Sigmoid colon (tissue), 7 donors: ENCODE results near the gene ADRA2B. TPM values are rescaled to one million over a fixed set of nuclear protein-coding genes. Genes with fewer than 3 reads are reported as not detected.

Source experiments
- DNase-seq: peaks from one replicate; pipeline ENCODE4 v3.0.0-alpha.2; 2019
- H3K27ac ChIP-seq, 4 donors: fragments of 200-600 bp; sonication (generic); one replicate each; pipeline ENCODE4 v1.5.1; 2016 to 2019; ENCODE audit warnings: mild to moderate bottlenecking in 1 of 4
- H3K27me3 ChIP-seq, 3 donors: fragments of 200-600 bp; sonication (generic); one replicate each; pipeline ENCODE4 v1.5.1; 2019; ENCODE audit warnings: mild to moderate bottlenecking in 1 of 3
- H3K36me3 ChIP-seq, 4 donors: fragments of 200-600 bp; sonication (generic); one replicate each; pipeline ENCODE4 v1.5.1; 2016 to 2019
- H3K4me1 ChIP-seq, 4 donors: fragments of 200-600 bp; sonication (generic); one replicate each; pipeline ENCODE4 v1.5.1; 2017 to 2019
- H3K4me3 ChIP-seq, 4 donors: fragments of 200-600 bp; sonication (generic); one replicate each; pipeline ENCODE4 v1.5.1; 2017 to 2019; ENCODE audit warnings: mild to moderate bottlenecking in 2 of 4, moderate library complexity in 1 of 4
- H3K9me3 ChIP-seq, 4 donors: fragments of 200-600 bp in 3 of 4; sonication (generic) in 3 of 4; one replicate each; pipeline versions ENCODE4 v1.5.1 to v1.6.1; 2013 to 2019
- EP300 ChIP-seq, 4 donors: sonication (generic); formaldehyde crosslinking; IDR thresholded peaks; one replicate each; pipeline ENCODE4 v1.6.1; 2017; ENCODE audit warnings: antibody characterized with exemption in 4 of 4
- POLR2A ChIP-seq, 2 donors: fragments of 450-650 bp; IDR thresholded peaks; one replicate each; pipeline ENCODE4 v1.6.1; 2016; ENCODE audit warnings: antibody characterized with exemption in 2 of 2, mild to moderate bottlenecking in 2 of 2, moderate library complexity in 2 of 2
- POLR2AphosphoS5 ChIP-seq, 4 donors: sonication (generic); formaldehyde crosslinking; IDR thresholded peaks; one replicate each; pipeline ENCODE4 v1.6.1; 2017; ENCODE audit warnings: antibody characterized with exemption in 4 of 4
- WGBS, 2 donors: extraction: QIAGEN DNeasy Blood & Tissue Kit; methylation state at CpG; one replicate each; pipeline ENCODE4 v1.1.7; 2013; 5-methylcytosine and 5-hydroxymethylcytosine counted together
- intact Hi-C: fragments of 100-400 bp; cut with DNase I; formaldehyde crosslinking; loops from one replicate; pipeline ENCODE4 v1.15.1; 2023
- polyA plus RNA-seq, 3 donors: library from polyadenylated mRNA; stranded (reverse); fragments of 200-250 nt; gene quantifications; one replicate each; pipeline ENCODE4 v1.2.3, GENCODE V29; 2013
- total RNA-seq, 4 donors: library from RNA; depleted of rRNA; stranded (reverse); fragments of >200 nt; gene quantifications; one replicate each; pipeline ENCODE4 v1.1.0, GENCODE V29; 2016
- TF ChIP-seq, protein P1 (sequence below), 4 experiments: fragments of 450-650 bp in 3 of 4; fragments of 200-600 bp in 1 of 4; IDR thresholded peaks; one replicate each; pipeline ENCODE4 v1.5.1; 2016 to 2019; ENCODE audit warnings: antibody characterized with exemption in 4 of 4, mild to moderate bottlenecking in 3 of 4, moderate library complexity in 2 of 4
- donor health status: healthy with polysubstance abuse.
- donor health status: Bipolar disorder and iron deficiency.
- donor health status: healthy.

The ADRA2B gene
- total and polyA plus RNA-seq, 7 donors: under 0.01 to 1.4 (median 0.54) TPM; not detected in 1

DNA sequence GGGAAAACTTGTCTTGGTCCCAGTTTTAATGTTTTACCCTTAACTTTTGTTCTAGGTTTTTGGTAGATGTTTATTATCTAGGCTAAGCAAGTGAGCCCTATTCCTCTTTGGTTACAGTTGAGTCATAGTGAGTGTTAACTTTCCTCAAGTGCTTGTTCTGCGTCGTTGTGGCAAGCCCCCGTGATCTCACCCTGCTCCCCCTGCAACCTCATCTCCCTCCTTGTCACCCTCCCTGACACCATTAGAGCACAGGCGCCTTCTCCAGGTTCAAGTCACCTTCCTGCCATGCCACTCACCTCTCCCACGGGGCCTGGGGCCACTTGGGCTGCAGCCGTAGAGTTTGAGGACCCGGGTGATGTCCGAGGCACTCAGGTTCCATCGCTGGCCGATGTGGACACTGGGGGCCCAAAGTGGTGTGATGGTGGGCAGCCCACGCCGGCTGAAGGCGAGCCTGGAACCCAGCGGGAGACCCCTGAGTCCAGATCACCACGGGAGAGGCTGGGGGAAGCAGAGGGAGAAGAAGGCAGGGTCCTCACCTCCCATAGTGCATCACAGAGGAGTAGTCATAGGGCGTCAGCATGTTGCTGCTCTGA, 13.3 kb upstream of the ADRA2B start:
- intact Hi-C loops: loop anchor here (10.0 kb wide), 1 partner anchor 375 kb away; the partner anchor contains the start of gene NEURL3
- 92 to 93% methylated on average over 16 of the region's 16 CpGs for WGBS, 2 donors
- Histone ChIP-seq H3K4me1 (no peaks in the 10 kb centered on the region), H3K27ac (no peak overlapping the region), H3K27me3 (no peaks in the 10 kb centered on the region), H3K4me3 (no peak overlapping the region), H3K9me3 (no peaks in the 10 kb centered on the region), H3K36me3 (no peaks in the 10 kb centered on the region)
- DNase-seq: no peak
- TF ChIP-seq POLR2A (IDR thresholded peaks at IDR 0.05) (no peak), EP300 (IDR thresholded peaks at IDR 0.05) (no peak), POLR2AphosphoS5 (IDR thresholded peaks at IDR 0.05) (no peak)
- TF ChIP-seq, protein P1, sequence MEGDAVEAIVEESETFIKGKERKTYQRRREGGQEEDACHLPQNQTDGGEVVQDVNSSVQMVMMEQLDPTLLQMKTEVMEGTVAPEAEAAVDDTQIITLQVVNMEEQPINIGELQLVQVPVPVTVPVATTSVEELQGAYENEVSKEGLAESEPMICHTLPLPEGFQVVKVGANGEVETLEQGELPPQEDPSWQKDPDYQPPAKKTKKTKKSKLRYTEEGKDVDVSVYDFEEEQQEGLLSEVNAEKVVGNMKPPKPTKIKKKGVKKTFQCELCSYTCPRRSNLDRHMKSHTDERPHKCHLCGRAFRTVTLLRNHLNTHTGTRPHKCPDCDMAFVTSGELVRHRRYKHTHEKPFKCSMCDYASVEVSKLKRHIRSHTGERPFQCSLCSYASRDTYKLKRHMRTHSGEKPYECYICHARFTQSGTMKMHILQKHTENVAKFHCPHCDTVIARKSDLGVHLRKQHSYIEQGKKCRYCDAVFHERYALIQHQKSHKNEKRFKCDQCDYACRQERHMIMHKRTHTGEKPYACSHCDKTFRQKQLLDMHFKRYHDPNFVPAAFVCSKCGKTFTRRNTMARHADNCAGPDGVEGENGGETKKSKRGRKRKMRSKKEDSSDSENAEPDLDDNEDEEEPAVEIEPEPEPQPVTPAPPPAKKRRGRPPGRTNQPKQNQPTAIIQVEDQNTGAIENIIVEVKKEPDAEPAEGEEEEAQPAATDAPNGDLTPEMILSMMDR (IDR thresholded peaks at IDR 0.05): no peak

DNA sequence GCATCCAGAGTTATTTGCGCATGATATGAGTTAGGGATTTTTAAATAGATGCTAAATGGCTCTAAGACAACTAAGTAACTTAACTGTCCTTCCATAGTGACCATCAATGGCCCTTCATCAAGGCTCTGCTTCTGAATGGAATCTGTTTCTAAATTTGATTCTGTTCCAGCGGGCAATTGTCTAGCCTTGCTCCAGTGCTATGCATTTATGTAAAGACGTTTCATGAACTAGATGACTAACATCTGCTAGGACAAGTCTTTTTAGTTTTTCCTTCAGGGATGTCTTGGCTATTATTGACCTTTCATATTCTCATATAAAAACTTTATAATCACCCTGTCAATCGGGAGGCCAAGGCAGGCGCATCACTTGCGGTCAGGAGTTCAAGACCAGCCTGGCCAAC, 12.1 kb upstream of the ADRA2B start:
- 88 to 91% methylated on average over 6 of the region's 6 CpGs for WGBS, 2 donors

DNA sequence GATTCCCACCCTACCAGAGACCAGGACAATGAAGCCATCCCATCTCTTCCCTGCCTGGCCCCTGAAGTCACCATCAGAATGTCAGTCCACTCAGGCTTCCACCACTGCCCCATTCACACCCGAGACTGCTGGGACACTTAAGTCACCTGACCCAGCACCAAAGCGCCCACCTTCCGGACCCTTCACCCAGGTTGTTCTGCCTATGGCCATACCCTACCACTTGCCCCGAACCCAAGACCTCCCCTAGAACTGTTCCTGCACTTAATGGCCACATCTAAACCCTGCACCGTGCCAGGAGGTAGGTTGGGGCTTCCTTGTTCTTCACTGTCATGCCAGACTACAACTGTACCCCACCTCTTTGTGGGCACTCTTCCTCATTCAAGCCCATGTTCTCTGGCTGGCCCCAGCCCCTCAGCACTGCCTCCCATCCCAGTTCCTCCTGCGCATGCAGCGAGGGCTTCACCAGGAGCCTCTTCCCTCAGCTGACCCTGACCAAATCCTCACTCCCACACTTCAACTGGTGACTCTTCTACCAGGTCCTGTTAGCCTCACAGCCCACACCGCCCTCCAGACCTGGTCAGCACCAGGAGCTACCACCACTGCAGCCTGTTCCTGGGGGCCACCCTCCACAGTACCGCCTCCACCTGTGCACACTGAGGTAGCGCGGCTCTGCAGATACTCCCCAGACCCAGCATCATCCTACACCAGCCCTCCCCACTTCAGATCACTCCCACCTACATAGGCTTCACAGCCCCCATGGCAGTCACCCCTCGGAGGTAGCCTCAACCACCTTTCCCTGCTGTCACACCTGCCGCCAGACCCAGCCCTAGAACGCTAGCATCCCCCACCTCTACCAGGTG, 8.3 kb upstream of the ADRA2B start:
- no peak overlapping the region for H3K4me3 ChIP-seq

More for the DNA sequence above, 12.1 kb upstream of the ADRA2B start:
- H3K36me3 ChIP-seq: no peaks in the 10 kb centered on the region
- H3K4me1 ChIP-seq: no peaks in the 10 kb centered on the region
- TF ChIP-seq, protein P1 (IDR thresholded peaks at IDR 0.05): no peak
- no peak for TF ChIP-seq POLR2AphosphoS5 (IDR thresholded peaks at IDR 0.05)
- TF ChIP-seq POLR2A (IDR thresholded peaks at IDR 0.05): no peak
- TF ChIP-seq EP300 (IDR thresholded peaks at IDR 0.05): no peak
- intact Hi-C loops: no loop called here
- no peak overlapping the region for H3K4me3 ChIP-seq
- DNase-seq: no peak
- no peak overlapping the region for H3K27ac ChIP-seq
- no peaks in the 10 kb centered on the region for H3K27me3 ChIP-seq
- no peaks in the 10 kb centered on the region for H3K9me3 ChIP-seq

DNA sequence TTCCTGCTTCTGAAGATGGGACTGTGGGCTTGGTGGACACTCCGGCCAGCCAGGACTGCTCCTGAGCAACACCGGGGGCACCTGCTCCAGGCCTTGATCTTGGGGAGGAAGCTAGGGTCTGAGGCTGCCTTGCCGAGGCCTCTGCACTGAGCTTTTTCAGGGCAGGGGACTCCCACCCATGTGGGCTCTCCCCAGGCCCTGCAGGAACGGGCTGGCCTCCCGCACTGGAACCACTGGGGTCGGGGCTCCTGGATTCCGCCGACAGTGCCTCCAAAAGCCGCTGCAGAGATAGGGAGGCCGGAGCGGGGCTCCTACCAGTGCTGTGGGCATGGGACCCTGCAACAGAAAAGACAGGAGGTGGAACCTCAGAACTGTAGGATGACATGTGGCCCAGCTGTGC, 7.6 kb upstream of the ADRA2B start:
- intact Hi-C loops: no loop called here
- no peaks in the 10 kb centered on the region for H3K9me3 ChIP-seq
- peaks cover 0 to 18% (median 0%) of the 10 kb centered on the region in 3 donors for H3K27me3 ChIP-seq
- no peak overlapping the region for H3K4me3 ChIP-seq
- no peak overlapping the region for H3K27ac ChIP-seq
- no peaks in the 10 kb centered on the region for H3K4me1 ChIP-seq
- whole genome bisulfite sequencing, 2 donors: 94 to 95% methylated on average over 11 of the region's 11 CpGs
- no peaks in the 10 kb centered on the region for H3K36me3 ChIP-seq
- no peak for TF ChIP-seq POLR2AphosphoS5 (IDR thresholded peaks at IDR 0.05)
- TF ChIP-seq POLR2A (IDR thresholded peaks at IDR 0.05): no peak
- TF ChIP-seq EP300 (IDR thresholded peaks at IDR 0.05): no peak
- TF ChIP-seq, protein P1 (IDR thresholded peaks at IDR 0.05): no peak
- no peak for DNase-seq

More for the DNA sequence above, 8.3 kb upstream of the ADRA2B start:
- Histone ChIP-seq H3K27ac (no peak overlapping the region), H3K27me3 (peaks cover 0 to 18% (median 0%) of the 10 kb centered on the region in 3 donors), H3K4me1 (no peaks in the 10 kb centered on the region), H3K36me3 (no peaks in the 10 kb centered on the region), H3K9me3 (no peaks in the 10 kb centered on the region)
- 94 to 96% methylated on average over 14 of the region's 14 CpGs for whole genome bisulfite sequencing, 2 donors
- TF ChIP-seq POLR2A (IDR thresholded peaks at IDR 0.05) (no peak), POLR2AphosphoS5 (IDR thresholded peaks at IDR 0.05) (no peak), EP300 (IDR thresholded peaks at IDR 0.05) (no peak)
- TF ChIP-seq, protein P1 (IDR thresholded peaks at IDR 0.05): no peak
- intact Hi-C loops: no loop called here
- DNase-seq: no peak
